ENCODE measurements around the gene ADAP1. TPM values are rescaled to one million over a fixed set of nuclear protein-coding genes. Genes with fewer than 3 reads are reported as not detected.

The ADAP1 gene
- total RNA-seq, 4 donors from 2014 or later, result 9.1 to 18.8 (median 9.9) TPM

- no peak overlapping the region for H3K4me3 ChIP-seq (ENCODE audit: low read depth, poor library complexity, severe bottlenecking)
- WGBS, 2 donors, result 93% methylated on average over 9 of the region's 9 CpGs
- intact Hi-C loops (cut with DNase I; ENCODE audit: low total_unique reads), result no loop called here
- no peak for DNase-seq (ENCODE audit: low spot score in 2 of 2)
- TF ChIP-seq POLR2A (IDR thresholded peaks at IDR 0.05), result no peak
- no peak for TF ChIP-seq CTCF (IDR thresholded peaks at IDR 0.05)
Observed at GRCh38 chr7:861222-861621, 93.3 kb downstream of the ADAP1 start.

GRCh38 chr7:860149-860548 lies 94.3 kb downstream of the ADAP1 start:
- no peak overlapping the region for H3K4me3 ChIP-seq (ENCODE audit: low read depth, poor library complexity, severe bottlenecking)
- intact Hi-C loops (cut with DNase I; ENCODE audit: low total_unique reads), result no loop called here
- 94 to 95% methylated on average over 21 of the region's 21 CpGs for WGBS, 2 donors
- no peak for DNase-seq (ENCODE audit: low spot score in 2 of 2)
- TF ChIP-seq CTCF (IDR thresholded peaks at IDR 0.05) (no peak), POLR2A (IDR thresholded peaks at IDR 0.05) (no peak)

- no peak overlapping the region for H3K4me3 ChIP-seq (ENCODE audit: low read depth, poor library complexity, severe bottlenecking)
- 66 to 73% methylated on average over 16 of the region's 16 CpGs for WGBS, 2 donors
- intact Hi-C loops (cut with DNase I; ENCODE audit: low total_unique reads), result no loop called here
- DNase-seq (ENCODE audit: low spot score in 2 of 2), result no peak
- TF ChIP-seq POLR2A (IDR thresholded peaks at IDR 0.05) (no peak), CTCF (IDR thresholded peaks at IDR 0.05) (no peak)
Observed at GRCh38 chr7:859359-860030, 95.0 kb downstream of the ADAP1 start.

DNA sequence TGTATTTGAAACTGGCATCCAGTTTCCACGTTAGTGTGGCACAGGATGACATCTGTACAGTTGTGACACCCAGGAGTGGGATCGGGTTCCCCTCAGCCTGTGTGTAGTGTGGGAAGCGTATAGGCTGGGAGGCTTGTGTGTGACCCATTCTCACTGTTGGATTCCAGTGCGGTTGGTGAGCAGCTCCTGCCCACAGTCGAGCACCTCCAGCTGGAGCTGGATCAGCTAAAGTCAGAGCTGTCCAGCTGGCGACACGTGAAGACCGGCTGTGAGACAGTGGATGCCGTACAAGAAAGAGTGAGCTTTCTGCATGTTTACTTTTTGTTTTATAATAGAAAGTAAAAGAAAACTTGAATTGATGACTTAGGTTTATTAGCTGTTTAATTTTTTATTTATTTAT lies 96.8 kb downstream of the ADAP1 start:
- DNase-seq (ENCODE audit: low spot score in 2 of 2), result no peak
- TF ChIP-seq CTCF (IDR thresholded peaks at IDR 0.05), result no peak
- TF ChIP-seq POLR2A (IDR thresholded peaks at IDR 0.05), result no peak
- H3K4me3 ChIP-seq (ENCODE audit: low read depth, poor library complexity, severe bottlenecking), result no peak overlapping the region
- intact Hi-C loops (cut with DNase I; ENCODE audit: low total_unique reads), result no loop called here
- WGBS, 2 donors, result 80 to 86% methylated on average over 9 of the region's 9 CpGs

DNA sequence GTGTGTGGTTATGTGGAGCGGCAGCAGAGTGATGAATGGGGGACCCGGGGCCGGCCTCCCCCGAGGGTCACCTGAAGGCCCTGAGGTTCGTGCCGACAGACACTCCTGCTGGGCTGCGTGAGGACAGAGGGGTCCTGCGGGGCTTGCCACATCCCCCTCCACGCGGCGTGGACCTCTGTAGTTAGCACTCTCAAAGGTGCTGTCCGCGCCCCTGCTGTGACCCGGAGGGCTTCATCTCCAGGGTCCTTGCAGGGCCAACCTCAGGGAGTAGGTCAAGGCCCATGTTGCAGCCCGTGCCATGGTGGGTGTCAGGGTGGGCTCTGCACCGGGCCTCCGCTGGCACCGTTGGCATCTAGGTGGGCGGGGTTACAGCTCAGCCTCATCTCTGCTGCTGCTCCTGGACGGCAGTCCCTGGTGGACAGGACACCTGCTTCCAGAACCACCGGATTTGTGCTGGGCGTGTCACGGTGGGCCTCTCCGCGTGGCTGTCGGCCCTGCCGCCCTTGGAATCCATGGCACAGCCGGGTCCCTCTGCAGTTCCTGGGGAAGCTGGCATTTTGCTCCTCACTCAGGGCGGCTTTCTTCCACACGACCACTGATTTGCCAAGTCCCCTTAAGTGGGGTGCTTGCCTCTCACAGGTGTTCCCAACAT lies 97.9 kb downstream of the ADAP1 start:
- H3K4me3 ChIP-seq (ENCODE audit: low read depth, poor library complexity, severe bottlenecking), result no peak overlapping the region
- 90 to 93% methylated on average over 30 of the region's 30 CpGs for WGBS, 2 donors
- no peak for DNase-seq (ENCODE audit: low spot score in 2 of 2)
- TF ChIP-seq CTCF (IDR thresholded peaks at IDR 0.05), result no peak
- TF ChIP-seq POLR2A (IDR thresholded peaks at IDR 0.05), result no peak
- intact Hi-C loops (cut with DNase I; ENCODE audit: low total_unique reads), result no loop called here

Measured in lower leg skin (tissue), 4 donors.